ENCODE measurements around the gene AGT.

Gene AGT

GRCh38 chr1:230754796-230755195 is 40.9 kb upstream of the AGT start:
- DNase-seq (ENCODE audit: extremely low read depth, low read depth), result no peak
- TF ChIP-seq, protein P1, sequence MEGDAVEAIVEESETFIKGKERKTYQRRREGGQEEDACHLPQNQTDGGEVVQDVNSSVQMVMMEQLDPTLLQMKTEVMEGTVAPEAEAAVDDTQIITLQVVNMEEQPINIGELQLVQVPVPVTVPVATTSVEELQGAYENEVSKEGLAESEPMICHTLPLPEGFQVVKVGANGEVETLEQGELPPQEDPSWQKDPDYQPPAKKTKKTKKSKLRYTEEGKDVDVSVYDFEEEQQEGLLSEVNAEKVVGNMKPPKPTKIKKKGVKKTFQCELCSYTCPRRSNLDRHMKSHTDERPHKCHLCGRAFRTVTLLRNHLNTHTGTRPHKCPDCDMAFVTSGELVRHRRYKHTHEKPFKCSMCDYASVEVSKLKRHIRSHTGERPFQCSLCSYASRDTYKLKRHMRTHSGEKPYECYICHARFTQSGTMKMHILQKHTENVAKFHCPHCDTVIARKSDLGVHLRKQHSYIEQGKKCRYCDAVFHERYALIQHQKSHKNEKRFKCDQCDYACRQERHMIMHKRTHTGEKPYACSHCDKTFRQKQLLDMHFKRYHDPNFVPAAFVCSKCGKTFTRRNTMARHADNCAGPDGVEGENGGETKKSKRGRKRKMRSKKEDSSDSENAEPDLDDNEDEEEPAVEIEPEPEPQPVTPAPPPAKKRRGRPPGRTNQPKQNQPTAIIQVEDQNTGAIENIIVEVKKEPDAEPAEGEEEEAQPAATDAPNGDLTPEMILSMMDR (IDR thresholded peaks at IDR 0.05; ENCODE audit: low read depth, low read length), result no peak

DNA sequence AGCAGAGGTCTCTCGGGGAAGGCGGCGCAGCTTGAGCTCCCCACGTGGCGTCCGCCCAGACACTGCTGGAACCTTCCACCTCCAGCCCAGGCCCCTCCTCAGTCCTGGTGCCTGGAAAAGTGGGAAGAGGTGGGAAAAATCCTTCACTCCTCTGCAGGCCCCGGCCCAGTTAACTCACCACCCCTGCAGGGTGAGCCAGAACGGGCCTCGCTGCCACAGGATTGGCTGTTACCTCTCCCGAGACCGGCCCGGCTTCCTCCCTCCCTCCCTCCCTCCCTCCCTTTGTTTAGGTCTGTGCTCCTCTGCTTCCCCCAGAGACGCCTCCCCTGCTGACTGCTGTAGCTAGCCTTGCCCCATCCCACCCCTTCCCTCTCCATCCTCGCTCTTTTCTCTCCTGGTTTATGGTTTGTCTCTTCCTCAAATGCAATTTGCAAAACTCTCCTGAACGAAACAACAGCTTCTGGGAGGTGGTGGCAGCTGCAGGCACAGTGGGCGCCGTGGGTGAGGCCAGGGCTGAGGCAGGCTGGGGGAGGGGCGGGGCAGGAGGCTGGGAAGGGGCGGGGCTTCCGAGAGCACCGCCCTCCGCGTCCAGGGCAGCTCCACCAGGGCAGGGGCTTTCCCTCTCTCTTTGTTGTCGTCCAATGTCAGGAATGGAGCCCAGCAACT is 39.8 kb upstream of the AGT start:
- no peak for DNase-seq (ENCODE audit: extremely low read depth, low read depth)
- TF ChIP-seq, protein P1 (IDR thresholded peaks at IDR 0.05; ENCODE audit: low read depth, low read length), result no peak

DNA sequence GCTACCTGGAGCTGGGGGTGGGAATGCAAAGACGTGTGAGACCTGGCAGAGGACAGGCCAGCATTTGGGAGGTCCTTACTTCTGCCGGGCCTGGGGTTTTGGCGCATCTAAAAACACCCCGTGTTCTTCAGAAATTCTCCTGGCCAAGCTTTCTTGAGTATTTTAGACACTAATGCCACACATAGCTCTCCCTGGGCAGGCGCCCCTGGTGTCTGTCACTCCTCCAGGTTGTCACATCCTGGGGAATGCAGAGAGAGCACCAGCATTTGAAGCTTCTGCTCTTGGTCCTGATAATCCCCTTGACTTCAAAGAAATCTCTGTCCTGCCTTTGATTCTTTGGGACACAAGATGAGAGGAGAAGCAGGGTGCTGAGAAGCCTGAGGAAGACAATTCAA is 39.3 kb upstream of the AGT start:
- TF ChIP-seq, protein P1 (IDR thresholded peaks at IDR 0.05; ENCODE audit: low read depth, low read length), result no peak
- DNase-seq (ENCODE audit: extremely low read depth, low read depth), result no peak

DNA sequence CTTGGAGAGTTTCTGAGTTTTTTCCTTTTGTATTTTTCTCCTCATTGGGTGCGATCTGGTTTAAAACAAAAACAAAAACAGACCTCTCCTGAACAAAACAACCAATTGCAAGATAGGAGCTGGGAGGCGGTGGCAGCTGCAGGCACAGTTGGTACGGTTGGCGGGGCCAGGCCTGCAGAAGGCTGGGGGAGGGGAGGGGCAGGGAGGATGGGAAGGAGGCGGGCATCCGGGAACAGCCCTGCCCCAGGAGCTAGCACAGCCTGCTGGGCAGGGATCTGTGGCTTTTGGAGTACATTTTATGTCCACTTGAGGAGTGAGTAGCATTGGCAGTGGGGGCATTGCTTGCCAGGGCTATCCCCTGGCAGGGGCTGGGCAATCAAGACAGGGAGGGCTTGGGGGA is 38.5 kb upstream of the AGT start:
- no peak for DNase-seq (ENCODE audit: extremely low read depth, low read depth)
- TF ChIP-seq, protein P1 (IDR thresholded peaks at IDR 0.05; ENCODE audit: low read depth, low read length), result no peak

GRCh38 chr1:230750986-230751625 is 37.2 kb upstream of the AGT start:
- TF ChIP-seq, protein P1 (IDR thresholded peaks at IDR 0.05; ENCODE audit: low read depth, low read length), result no peak

GRCh38 chr1:230750576-230750975 is 36.7 kb upstream of the AGT start:
- TF ChIP-seq, protein P1 (IDR thresholded peaks at IDR 0.05; ENCODE audit: low read depth, low read length), result no peak
- DNase-seq (ENCODE audit: extremely low read depth, low read depth), result no peak

More at GRCh38 chr1:230750986-230751625, 37.2 kb upstream of the AGT start:
- no peak for DNase-seq (ENCODE audit: extremely low read depth, low read depth)

DNA sequence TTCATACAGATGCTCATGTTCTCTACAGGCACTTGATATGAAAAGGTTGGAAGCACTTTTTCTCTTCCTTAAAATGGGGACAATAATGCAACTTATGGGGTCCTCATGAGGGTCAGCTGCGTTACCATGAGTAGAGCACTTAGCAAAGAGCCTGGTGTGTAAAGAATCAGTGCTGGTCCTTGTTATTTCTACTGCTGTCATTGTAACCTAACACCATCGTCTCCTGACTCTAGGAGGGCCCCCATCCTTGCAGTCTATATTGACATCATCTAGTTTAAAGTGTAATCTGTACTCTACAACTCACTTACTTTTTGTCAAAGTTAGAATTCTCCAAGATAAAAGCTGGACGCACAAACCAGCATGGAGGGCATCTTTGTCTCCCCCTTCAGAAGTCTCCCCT is 35.7 kb upstream of the AGT start:
- no peak for DNase-seq (ENCODE audit: extremely low read depth, low read depth)
- TF ChIP-seq, protein P1 (IDR thresholded peaks at IDR 0.05; ENCODE audit: low read depth, low read length), result no peak

Data from AG09319 (cell line).